GM12873 (cell line): ENCODE measurements around the gene C12orf42.

Source experiments
- TF ChIP-seq, protein P1 (sequence below): IDR thresholded peaks from 2 replicates; pipeline ENCODE4 v1.5.1; 2012; ENCODE audit warnings: low read depth, mild to moderate bottlenecking, moderate library complexity, low read length, control low read depth; ENCODE audit not compliant: insufficient read depth; ENCODE audit errors: missing control alignments

C12orf42 gene

DNA sequence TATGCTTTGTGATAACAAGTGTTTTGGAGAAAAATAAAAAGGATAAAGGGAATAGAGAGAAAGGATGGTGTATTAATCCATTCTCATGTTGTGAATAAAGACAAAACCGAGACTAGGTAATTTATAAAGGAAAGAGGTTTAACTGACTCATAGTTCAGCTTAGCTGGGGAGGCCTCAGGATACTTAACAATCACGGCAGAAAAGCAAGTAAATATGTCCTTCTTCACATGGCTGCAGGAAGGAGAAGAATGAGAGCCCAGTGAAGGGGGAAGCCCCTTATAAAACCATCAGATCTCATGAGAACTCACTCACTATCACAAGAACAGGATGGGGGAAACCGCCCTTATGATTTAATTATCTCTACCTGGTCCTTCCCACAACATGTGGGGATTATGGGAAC lies 18.1 kb upstream of the C12orf42 start:
- TF ChIP-seq, protein P1, sequence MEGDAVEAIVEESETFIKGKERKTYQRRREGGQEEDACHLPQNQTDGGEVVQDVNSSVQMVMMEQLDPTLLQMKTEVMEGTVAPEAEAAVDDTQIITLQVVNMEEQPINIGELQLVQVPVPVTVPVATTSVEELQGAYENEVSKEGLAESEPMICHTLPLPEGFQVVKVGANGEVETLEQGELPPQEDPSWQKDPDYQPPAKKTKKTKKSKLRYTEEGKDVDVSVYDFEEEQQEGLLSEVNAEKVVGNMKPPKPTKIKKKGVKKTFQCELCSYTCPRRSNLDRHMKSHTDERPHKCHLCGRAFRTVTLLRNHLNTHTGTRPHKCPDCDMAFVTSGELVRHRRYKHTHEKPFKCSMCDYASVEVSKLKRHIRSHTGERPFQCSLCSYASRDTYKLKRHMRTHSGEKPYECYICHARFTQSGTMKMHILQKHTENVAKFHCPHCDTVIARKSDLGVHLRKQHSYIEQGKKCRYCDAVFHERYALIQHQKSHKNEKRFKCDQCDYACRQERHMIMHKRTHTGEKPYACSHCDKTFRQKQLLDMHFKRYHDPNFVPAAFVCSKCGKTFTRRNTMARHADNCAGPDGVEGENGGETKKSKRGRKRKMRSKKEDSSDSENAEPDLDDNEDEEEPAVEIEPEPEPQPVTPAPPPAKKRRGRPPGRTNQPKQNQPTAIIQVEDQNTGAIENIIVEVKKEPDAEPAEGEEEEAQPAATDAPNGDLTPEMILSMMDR = no peak

DNA sequence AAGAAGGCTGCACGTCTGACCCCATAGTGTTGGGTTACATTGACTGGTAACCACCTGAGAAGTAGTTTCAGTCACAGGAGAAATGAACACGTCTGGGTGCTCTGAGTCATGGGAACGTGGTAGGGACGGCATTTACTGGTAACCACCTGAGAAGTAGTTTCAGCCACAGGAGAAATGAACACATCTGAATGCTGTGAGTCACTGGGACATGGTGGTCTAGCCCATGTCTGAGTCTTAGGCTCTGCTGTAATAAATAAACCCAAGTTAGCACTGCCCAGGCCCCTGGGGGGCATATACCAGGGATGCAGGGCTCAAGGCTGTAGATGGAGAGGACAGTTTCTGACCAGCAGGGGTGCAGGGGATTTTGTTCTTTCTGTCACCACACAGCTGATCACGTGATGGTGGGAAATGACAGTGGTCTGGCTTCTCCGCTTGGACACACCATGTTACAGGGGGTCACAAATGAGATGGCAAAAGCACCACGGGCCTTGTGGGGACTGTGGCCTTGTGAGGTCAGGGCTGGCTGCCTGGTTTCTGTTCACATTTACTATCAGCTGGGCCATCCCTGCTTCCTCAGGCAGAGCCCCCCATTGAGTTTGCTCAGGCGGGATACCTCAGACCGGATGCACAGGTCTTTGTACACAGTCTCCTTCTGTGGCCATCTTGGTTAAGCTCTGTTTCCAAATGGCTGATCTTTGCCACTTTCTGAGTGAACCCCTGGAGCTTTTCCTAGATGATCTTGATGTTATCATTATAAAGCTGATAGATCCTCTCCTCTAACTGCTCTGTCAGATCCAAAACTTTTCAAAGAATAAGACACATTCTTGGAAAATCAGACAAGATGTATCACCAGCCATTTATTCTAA lies 9.8 kb upstream of the C12orf42 start:
- TF ChIP-seq, protein P1 = peak; percentile 26

DNA sequence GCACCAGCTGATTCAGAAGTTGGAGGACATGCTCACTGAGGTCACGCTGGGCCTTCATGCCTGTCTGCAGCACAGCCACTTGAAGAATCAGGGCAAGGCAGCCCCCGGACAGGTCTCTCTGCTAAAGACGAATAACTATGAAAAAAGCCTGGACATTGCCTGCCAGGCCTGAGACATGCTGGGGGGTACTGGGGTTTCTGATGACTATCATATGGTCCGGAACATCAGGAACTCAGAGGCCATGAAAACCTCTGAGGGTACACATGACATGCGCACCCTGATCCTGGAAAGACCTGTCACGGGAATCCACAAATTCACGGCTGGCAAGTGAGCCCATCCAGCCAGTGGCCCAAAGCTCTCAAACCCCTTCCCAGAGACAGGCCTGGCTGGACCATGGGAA lies 8.8 kb upstream of the C12orf42 start:
- TF ChIP-seq, protein P1 = no peak

DNA sequence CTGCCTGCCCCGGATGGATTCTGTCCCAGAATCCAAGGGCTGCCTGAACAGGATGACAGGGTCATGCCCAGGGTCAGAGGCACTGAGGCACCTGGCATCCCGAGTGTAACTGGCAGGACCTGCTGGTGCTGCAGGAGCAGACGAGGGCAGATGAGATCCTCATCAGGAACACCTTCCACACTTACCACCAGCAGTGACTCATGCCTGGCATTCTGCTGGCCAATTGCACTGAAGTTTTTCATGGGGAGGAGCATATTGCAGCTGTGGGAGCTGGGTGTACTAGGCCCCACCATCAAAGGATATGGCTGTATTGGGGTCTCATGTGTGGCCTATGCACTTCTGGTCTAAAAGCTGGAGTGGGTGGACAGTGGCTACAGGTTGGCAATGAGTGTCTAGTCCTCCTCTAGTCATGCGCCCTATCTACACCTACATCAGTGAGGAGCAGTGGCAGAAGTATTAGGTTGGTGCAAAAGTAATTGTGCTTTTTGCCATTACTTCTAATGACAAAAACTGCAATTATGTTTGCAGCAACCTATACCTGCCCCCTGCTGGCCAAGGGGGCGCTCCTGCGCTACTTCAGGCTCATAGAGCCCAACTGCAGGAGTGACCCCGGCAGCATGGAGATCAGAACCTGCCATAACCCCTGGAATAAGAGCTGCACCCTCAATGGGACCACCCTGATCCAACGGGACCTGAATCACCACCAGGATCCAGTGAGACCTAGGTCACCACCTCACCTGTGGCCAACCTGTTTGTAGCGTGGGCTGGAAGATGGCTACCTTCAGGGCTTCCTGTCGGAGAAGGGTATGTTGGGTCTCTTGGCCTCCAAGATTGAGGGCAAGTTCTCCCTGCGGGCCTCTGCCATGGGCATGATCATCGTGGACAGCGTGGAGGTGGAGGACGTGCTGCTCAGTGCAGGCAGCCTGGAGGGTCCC lies 8.0 kb upstream of the C12orf42 start:
- TF ChIP-seq, protein P1 = peak; percentile 83

DNA sequence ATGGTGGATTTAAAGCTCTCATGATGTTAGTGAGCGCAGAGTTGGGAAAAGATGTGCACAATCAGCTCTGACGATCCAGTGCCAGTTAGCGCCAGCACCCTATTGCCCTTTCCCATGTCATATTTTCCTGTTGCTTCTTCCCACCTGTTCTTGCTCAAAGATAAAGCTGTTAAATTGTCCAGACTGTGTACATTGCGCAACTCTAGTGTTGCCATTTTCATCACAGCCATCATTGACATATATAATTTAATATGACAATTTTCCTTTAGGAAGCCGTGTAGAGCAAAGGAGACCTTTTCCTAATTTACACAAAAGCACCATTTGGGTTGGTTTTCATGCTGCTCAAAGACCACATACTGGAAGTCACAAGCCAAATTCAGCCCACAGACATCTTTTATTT lies 5.7 kb upstream of the C12orf42 start:
- TF ChIP-seq, protein P1 = no peak

DNA sequence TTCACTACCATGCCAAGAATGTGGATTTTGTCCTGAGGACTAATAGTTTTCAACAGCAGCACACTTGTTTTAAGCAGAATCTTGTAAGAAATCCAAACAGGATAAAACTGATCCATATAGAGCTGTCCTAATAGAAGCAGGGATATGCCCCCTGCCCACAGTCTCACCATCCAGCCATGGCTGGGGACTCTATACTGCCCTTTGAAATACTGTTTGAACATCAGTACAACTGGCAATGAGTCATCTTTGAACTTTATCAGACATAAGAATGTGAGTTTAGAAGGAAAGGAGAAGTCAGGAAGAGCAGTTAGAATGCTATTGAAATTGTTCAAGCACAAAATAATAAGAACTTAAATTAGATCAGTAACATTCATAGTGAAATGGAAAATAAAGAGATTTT lies 3.8 kb upstream of the C12orf42 start:
- TF ChIP-seq, protein P1 = no peak

DNA sequence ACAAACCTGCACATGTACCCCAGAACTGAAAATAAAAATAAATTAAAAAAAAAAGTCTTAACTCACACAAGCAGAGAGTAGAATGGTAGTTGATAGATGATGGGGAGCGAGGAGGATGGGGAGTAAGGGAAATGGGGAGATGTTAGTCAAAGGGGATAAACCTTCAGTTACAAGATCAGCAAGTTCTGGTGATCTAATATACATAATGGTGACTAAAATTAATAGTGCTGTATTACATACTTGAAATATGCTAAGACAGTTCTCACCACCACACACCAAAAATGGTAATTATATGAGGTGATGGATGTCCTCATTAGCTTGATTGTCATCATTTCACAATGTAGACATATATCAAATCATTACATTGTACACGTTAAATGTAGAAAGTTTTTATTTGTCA lies 3.2 kb upstream of the C12orf42 start:
- TF ChIP-seq, protein P1 = no peak
